Fibroblast of skin of left quadriceps (primary cell): ENCODE results near the gene PRADC1.

Experiments
- DNase-seq, 2 experiments: peaks; one replicate each; pipeline ENCODE4 v3.0.0-alpha.2; 2013; ENCODE audit warnings: low read depth in 2 of 2

PRADC1 gene

DNA sequence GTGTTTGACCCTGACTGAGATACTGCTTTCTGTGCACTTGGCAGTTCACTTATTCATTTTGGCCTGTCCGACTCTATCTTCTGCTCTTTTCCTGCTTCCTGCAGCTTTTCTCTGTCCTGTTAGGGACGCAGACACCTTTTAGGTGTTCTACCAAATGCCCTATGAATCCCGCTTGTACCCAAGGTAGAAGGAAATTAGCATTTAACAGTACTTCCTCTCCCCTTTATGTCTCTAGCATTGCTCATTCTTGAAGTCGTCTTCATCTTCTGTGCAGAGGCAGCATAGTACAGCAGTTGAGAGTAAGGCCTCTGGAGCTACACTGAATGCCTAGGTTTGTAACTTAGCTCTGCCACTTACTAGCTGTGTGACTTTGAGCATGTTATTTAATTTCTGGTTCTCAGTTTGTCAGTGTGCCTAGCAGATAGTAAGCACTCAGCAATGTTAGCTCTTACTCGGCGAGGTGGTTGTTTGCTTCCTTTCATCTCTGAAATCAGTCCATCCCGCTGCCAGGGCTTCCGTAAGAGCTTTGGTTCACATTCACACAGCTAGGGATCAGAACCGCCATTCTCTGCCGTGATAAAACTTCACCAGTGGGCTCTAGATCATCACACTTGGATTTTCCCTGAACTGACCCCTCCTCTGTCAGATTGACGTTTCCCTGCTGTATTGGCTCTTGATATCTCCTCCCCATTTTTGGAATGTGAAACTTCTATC, 2.4 kb upstream of the PRADC1 start:
- DNase-seq, result no peak

DNA sequence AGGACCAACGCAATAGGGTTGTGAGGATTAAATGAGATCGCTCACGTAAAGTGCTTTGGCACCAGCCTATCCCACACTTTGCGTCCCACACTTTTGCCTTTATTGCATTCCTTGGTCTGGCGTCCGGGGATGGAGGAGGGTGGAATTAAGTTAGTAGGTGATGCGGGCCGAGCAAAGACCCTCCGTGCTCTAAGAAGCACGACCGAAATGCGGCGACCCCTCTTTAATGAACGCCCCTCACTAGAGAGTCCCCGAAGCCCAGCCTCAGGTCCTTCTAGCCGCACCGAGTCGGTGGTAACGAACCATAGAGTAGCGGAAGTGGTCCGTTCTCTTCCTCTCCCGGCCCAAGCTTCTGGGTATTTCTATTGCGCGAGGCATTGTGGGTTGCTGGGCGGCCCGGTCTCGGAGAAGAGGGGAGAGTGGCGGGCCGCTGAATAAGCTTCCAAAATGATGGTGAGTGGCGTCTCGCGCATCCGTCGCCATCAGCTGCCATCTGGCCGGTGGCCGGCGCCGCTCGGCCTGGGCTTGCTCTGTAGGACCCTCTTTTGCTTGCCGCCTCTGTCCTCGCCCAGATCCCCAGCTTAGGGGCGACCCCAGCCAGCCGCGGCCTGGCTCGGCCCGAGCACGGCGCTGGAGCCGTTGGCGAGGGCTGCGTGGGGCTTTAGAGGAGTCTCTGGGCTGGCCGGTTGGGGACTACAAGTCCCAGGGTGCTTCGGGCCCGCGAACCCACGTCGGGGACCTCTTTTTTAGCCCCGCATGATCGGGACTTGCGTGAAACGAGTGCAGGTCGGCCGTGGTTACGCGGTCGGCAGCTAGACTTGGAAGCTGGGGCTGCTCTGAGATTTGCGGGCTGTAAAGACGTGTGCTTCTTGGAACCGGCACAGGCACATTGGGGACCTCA, 1.1 kb upstream of the PRADC1 start, which contains the start of gene CCT7:
Gene CCT7, plus strand, starts transcription at position 377 of the 901 bp plus-strand sequence. Its CDS starts 71 bp downstream, at position 448.
- peak; percentile 80 to 82 for DNase-seq

DNA sequence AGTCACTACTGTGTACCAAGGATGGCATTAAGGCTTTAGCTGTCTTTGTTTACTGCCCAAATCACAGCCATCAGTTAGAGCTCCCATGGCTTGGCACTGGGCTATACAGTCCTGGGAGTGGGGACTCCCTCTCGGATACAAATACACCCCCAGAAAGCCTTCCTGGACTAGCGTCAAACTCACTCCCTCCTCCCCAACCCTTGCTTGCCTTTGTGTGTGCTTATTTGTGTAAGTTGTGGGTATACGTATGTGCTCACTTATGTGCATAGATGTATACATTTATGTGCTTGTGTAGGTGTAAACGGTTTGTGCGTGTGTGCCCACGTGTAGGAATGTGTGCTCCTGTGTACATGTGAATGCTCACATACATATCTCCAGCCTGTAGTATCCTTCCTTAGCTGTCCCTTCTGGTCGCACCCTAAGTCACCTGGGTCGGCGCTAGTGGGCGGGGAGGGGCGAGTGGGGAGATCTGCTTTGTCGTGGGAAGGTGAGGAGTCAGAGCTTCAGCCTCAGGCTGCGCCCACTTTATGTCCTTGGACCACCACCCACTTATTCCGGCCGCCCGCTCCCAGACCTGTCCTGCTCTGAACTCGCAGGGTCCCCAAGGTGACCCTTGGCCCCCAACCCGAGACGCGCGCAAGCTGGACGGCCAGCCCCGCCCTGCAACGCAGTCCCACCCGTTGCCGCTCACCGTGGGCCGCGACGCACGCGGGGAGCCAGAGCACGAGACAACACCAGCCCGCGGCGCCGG, 461 bp downstream of the PRADC1 start:
- no peak for DNase-seq

GRCh38 chr2:73228631-73229030, 4.4 kb downstream of the PRADC1 start:
- no peak for DNase-seq

- no peak for DNase-seq
Measured at GRCh38 chr2:73227086-73227485, 6.0 kb downstream of the PRADC1 start.

DNA sequence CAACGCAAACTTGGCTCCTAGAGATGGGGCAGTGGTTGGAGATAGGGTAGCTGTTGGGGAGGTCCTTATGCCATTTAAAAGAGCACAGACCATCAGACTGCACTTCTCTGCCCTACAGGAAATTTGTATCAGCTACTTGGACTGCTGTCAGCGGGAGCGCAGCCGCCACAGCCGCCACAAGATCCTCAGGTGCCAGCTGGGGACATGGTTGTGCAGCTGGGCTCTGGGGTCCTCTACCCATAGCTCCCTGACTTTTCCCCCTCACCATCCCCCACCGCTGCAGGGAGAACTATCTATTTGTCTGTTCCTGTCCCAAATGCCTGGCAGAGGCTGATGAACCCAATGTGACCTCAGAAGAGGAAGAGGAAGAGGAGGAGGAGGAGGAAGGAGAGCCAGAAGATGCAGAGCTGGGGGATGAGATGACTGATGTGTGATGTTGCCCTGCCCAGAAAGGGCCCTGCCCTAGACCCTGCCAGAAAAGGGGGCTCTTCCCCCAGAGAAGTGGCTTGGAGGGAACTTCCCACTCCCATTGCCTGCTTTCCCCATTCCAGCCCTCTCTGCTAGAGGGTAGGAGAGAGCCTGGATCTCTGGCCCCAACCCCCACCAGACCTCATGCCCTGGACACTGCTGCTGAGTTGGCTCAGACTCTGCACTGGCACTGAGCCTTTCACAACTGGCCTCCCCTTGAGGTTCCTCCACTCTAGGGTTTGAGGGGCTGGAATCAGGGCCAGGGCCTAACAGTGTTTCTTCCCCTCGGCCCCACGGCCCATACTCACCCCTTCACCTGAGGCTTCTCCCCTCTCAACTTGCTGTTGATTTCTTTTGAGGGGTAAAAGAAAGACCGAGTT, 7.3 kb downstream of the PRADC1 start:
- no peak for DNase-seq

DNA sequence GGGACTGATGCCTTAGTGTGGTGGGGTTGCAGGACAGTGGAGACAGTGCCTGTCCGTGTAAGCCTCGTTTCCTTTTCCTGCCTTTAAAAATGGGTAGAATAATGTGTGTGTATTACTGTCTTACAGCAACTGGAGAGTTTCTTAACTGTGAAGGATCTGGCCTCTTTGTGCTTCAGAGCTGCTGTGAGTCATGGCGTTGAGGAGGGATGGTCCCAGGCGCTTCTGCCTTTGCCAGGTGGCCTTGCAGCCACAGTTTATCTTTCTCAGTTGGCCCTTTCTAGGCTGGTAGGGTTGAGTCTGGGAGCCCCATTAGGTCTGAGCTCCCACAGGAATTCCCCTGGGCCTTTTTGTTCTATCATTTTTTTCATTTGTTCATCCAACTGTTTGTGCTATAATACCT, 9.2 kb downstream of the PRADC1 start:
- no peak for DNase-seq

DNA sequence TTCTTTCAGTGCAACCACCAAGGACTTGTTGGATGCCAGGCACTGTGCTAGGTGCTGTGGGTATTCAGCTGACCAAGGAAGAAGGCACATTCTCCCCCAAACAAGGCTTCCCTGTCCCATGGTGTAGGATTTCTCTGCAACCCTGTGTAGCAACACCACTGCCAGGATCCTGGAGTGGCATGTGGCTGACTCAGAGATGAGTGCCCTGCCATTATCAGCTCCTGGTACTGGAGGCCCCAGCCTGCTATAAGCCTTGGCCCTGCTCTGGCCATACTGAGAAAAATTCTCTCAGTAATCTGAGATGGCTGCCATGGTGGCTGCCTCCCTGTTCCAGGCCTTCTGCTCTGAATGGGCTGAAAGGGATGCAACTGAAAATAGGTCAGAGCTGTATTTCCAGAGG, 14.7 kb downstream of the PRADC1 start:
- no peak for DNase-seq

GRCh38 chr2:73217826-73218225, 15.2 kb downstream of the PRADC1 start:
- no peak for DNase-seq

- DNase-seq, result no peak
Measured at GRCh38 chr2:73217160-73217559, 15.9 kb downstream of the PRADC1 start.

- no peak for DNase-seq
Measured at GRCh38 chr2:73215254-73215653, 17.8 kb downstream of the PRADC1 start.

GRCh38 chr2:73214120-73215035, 18.7 kb downstream of the PRADC1 start, which contains the start of gene SMYD5:
Gene SMYD5 (plus strand): TSS chr2:73214245. CDS start chr2:73214267, 22 bp downstream.
- DNase-seq, result peak; percentile 52 to 54

DNA sequence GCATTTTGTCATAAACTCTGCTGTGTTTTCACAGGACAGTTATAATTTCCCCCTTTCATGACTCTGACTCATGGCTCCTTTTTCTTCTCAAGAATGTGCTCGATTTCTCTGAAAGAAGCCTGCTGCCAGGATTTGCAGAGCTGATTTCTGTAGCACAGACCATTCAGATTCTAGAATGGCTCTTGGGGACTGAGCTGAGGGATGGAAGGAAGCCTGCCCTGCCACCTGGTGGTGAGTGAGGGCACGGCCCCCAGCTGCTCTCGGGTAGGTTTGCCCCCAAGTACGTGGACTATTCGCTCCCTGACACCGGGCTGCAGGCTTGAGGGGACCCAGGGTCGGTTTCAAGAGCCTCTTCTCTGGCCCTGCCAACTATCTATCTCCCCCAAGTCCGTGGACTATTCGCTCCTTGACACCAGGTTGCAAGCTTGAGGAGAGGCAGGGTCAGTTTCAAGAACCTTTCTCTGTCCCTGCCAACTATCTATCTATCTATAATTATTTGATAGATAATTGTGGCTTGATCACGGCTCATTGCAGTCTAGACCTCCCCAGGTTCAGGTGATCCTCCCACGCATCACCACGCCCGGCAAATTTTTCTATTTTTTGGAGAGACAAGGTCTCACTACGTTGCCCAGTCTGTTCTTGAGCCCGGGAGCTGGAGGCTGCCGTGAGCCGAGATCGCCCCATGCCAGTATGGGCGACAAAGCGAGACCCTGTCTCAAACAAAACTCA, 20.4 kb downstream of the PRADC1 start:
- peak; percentile 51 to 56 for DNase-seq

DNA sequence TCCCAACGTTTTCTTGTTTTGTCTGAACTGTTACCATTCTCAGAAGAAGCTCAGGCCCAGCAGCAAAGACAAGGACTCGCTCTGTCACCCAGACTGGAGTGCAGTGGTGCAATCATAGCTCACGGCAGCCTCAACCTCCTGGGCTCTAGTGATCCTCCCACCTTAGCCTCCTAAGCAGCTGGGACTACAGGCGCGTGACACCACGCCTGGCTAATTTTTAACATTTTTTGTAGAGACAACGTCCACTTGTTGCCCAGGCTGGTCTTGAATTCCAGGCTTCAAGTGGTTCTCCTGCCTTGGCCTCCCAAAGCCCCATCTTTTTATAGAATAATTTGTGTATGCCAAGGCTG, 21.0 kb downstream of the PRADC1 start:
- DNase-seq, result no peak

DNA sequence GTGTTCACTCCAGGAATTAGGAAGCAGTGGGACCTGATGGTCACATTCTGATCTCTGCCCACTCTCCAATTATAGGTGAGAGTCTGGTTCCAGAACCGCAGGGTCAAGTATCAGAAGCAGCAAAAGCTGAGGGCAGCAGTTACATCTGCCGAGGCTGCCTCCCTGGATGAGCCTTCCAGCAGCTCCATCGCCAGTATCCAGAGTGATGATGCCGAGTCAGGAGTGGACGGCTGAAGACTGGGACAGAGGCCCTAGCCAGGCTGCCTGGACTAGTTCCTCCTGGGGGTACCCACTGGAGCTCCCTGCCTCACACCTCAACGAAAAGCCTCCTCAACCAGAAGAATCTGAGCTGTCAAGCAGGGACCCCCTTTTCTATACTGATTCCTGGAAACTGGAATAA, 22.3 kb downstream of the PRADC1 start:
- no peak for DNase-seq

DNA sequence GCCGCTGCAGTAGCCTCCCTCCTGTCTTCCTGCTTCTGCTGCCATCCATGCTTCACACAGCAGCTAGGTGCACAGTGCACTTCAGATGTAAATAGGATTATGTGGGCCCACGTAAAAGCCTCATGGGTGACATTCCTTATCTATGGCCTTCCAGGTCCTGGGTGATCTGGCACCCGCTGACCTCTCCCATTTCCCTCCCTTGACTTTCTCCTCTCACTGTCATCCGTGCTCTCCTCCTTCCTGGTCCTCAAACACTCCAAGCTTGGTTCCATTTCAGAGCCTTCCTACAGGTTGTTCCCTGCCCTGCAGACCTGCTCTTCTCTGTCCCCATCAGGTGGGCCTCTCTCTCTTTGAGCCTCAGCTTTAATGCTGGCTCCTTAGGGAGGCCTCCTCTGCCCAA, 23.0 kb downstream of the PRADC1 start:
- DNase-seq, result no peak

DNA sequence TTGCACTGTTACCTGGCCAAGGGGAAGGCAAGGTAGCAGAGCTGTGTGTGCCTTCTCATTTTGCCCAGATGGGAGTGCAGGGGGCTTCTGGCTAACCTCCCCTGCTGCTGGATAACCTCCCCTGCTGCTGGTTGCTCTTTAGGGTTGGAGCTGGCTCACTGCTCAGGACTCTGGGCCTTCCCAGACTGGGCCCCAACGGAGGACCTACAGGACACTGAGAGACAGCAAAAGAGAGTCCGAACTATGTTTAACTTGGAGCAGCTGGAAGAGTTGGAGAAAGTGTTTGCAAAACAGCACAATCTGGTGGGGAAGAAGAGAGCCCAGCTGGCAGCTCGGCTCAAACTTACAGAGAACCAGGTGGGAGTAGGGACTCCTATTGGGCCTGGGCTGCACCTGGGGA, 24.8 kb downstream of the PRADC1 start:
- no peak for DNase-seq

GRCh38 chr2:73205611-73206010, 27.4 kb downstream of the PRADC1 start:
- DNase-seq, result peak; percentile 52 to 53

DNA sequence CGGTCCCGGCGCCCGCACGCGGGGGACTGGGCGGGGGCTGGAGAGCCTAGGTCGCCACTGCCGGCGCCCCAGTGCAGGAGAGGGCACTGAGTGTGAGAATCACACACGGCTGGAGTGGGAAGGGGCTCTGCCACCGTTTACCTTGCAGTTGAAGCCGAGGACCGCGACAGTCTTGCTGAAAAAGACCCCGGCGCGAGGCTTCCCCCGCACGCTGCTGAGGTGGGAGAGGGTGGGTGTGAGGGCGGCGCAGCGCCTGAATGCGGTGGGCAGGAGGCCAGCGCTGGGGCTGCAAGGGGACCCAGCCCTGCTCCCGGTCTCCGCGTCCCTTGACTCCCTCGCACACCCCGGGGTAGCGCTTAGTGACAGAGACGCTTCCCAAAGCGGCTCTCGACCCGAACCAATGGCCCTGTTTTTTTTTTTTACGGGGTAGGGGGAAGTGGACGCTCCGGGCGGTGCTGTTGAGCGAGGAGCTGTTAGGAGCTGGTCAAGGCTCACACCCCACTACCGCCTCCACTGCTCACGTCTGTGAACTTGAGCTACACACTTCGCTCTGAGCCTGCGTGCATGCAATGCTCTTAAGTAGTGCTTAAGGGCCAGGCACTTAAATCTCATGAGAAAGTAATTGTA, 29.9 kb downstream of the PRADC1 start:
- no peak for DNase-seq
